ENCODE results near the gene MEIOC.
"Not testable (repeated sequence)": the region's sequence is repeated elsewhere in the genome, so short reads cannot be mapped to it uniquely, and the experiment has no call there.

Gene MEIOC

GRCh38 chr17:44655983-44656710, at the start of gene MEIOC:
TSS of gene MEIOC (plus strand) at chr17:44656468. CDS start at chr17:44656614, 146 bp downstream.
- DNase-seq, result peak; percentile 53

DNA sequence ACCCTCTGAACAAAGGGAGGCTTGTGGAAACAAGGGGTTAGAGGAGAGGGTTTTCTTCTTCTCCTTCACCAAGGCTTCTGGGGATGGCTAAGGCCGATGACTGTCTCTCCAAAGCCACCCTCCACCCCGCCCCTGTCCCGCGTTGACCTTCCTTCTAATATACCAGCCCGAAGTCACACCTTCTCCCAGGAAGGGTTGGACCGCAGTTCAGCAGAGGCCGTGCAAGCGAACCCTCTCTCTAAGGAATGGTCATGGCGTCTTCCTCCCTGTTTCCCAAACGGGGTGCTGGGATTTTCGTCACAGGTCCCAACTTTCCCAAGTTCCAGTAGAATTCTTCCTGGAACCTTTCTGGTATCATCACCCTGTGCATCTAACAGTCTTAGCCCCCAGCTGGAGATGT, 49.6 kb upstream of the MEIOC start:
- DNase-seq, result no peak

- DNase-seq, result no peak
Measured at GRCh38 chr17:44607836-44608690, 48.2 kb upstream of the MEIOC start.

DNA sequence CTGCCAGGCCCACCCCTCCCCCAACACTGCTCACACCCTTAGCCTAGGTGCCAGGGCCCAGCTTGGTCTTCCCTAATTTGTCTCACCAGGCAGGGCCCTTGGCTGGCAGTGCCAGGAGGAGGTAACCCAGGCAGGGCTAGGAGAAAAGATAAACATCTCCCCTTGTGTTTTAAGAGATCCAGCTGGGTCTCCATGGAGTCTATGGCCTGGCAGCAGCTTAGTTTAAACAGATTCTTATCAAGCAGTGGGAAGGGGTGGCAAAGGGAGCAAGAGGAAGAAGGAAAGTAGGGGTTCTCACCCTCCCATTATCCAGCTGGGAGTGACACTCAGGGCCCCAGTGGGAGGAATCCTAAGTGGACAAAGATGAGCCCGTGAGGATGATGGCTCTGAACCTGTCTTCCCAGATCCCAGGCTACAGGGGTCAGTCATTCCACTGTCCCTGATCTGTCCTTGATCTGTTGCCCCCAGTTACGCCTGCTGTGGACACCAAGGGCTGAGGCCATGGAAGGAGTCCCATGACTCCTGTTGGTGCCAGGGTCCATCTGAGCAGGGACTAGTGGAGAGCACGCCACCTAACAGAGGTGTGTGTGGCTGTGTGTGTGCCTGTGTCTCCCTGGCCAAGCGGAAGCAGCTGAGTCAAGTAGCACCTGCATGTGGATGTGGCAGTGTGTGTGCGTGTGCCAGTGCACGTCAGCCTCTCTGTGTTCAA, 47.4 kb upstream of the MEIOC start:
- no peak for DNase-seq

DNA sequence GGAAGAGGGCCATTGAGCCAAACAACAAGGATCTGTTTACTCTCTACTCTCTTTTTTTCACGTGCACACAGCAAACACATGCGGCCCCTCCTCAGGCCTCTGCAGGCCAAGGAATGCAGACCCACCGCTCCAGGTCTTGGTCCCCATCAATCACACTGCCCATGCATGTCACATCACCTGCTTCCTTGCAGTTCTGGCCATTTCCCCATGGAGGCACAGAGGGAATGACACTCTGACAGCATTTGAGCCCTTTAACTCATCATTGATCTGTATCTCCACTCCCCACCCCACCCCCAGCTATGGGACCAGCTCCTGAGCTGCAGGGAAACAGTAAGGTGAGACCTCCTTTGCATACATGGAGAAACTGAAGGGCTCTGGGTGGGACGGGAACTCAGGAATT, 45.9 kb upstream of the MEIOC start:
- no peak for DNase-seq

DNA sequence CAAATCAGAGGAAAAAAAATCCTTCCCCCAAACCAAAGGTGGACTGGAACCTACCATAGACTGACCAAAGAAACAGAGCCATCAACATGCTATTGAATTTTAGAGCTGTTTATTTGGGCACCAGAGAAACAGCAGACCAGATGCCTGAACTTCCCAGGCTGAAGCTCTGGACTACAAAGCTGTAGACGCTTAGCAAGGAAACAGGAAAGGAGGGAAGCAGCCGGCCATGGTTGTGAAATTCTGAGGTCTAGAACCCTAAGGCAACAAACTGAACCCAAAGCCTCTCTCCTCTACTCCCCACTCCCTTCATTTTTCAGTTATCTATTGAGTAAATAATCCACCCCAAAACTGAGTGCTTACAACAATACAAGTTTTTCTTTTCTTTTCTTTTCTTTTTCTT, 45.4 kb upstream of the MEIOC start:
- DNase-seq, result no peak

DNA sequence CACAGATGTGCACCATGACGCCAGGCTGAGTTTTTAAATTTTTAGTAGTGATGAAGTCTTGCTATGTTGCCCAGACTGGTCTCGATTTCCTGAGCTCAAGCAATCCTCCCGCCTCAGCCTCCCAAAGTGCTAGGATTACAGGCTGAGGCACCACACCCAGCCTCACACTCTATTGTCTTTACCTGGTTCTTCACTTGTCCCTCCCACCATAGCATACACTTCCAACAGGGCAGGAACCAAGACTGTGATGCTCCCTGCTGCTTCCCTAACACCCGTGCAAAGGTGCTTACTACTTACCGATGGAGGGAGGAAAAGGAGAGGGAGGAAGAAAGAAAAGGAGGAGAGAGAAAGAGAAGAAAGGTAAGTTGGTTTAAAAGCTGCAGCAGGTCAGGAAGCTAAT, 41.4 kb upstream of the MEIOC start:
- no peak for DNase-seq

DNA sequence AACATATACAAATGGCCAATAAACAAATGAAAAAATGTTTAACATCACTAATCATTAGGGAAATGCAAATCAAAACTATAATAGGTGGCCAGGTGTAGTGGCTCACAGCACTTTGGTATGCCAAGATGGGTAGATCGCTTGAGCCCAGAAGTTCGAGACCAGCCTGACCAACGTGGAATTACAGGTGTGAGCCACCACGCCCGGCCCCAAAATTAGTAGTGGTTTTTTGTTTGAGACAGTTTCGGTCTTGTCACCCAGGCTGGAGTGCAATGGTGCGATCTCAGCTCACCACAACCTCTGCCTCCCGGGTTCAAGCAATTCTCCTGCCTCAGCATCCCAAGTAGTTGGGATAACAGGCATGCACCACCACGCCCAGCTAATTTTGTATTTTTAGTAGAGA, 37.6 kb upstream of the MEIOC start:
- not testable (repeated sequence) for DNase-seq

DNA sequence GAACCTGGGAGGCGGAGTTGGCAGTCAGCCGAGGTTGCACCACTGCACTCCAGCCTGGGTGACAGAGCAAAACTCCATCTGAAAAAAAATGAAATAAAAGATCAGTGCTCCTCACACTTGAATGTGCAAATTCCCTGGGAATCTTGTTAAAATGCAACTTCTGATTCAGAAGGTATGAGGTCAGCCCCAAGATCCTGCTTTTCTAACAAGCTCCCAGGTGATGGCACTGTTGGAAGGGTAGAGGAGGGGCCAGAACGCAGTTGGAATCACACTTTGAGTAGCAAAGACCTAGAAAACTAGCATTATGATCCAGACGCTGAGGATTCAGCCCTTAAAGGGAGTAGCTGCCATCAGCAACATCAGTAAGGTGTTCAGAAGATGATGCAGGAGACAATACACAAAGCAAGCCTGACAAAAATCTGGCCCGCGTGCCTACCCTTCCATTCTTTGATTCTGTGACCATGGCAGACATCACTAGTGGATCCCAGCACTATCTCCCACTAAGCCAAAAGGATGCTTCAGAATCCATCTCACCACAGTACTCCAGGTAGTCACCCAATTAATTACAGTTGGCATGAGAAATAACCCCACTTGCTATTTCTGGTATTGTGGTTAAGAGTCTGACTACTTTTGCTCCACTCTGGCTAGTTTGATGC, 33.1 kb upstream of the MEIOC start:
- DNase-seq, result no peak

- no peak for DNase-seq
Measured at GRCh38 chr17:44627513-44628242, 28.6 kb upstream of the MEIOC start.

DNA sequence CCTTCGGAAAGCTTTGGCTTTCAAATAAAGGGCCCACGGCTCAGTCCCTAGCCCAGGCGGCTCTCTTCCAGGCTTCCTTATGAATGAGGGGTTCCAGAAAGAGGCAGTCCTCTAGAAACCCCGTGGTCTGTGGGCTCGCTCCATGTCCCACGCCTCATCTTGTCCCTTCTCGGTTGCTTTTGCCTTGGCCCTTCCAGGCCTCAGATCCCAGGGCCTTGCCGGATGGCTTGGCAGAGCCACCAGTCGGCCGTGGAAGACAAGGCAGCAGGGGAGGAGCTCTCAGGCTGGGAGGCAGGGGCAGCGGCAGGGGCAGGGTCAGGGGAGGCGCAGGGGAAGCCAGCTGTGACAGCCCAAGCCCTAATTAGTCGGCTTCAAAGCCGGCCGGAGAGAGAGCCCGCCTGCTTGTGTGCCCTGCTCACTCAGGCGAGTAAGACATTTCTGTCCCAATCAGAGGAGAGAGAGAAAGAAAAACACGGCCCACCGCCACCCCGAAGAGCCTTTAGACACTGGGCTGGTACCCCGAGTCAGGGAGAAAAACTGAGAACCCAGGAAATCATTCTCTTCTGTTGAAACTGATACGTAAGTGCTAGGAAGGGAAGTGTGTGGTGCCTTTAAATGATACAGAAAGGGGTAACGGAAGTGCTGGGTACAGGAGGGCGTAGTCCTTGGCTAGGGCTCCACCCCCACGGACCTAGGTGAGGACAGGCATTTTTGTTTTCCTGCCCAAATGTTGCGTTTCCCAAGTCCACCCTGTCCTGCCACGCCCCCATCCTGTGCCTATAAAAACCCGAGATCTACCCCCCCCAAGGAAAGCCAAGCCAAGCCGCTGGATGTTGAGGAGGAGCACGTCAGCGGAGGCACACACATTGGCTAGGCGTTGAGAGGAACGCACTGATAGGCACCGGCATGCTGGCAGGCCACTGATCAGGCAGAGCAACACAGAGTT, 27.8 kb upstream of the MEIOC start:
- DNase-seq, result peak; percentile 91

DNA sequence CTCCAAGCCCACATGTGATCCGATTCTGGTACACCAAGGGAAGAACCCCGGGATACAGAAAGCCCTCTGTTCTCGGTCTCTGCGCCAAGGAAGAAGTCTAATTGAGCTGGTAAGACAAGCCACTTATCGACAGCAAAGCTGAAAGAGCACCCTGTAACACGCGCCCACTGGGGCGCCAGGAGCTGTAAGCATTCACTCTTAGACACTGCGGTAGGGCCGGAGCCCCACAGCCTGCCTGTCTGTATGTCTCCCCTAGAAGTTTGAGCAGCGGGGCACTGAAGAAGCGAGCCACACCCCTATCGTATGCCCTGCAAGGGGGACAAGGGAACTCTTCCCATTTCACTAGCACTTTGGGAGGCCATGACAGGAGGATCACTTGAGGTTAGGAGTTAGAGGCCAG, 27.0 kb upstream of the MEIOC start:
- no peak for DNase-seq

- DNase-seq, result no peak
Measured at GRCh38 chr17:44630703-44631102, 25.6 kb upstream of the MEIOC start.

- no peak for DNase-seq
Measured at GRCh38 chr17:44633998-44634397, 22.3 kb upstream of the MEIOC start.

DNA sequence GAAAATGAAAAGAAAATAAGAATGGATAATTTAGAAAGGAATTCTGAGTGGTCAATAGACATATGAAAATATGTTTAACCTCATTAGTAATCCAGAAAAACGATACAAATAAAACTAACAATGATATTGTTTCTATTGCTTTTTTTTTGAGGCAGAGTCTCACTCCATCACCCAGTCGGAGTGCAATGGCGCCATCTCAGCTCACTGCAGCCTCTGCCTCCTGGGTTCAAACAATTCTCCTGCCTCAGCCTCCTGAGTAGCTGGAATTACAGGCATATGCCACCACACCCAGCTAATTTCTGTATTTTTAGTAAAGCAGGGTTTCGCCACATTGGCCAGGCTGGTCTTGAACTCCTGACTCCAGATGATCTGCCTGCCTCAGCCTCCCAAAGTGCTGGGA, 21.9 kb upstream of the MEIOC start:
- not testable (repeated sequence) for DNase-seq

- peak; percentile 44 for DNase-seq
Measured at GRCh38 chr17:44636562-44636961, 19.7 kb upstream of the MEIOC start.

GRCh38 chr17:44637066-44637465, 19.2 kb upstream of the MEIOC start:
- DNase-seq, result no peak

DNA sequence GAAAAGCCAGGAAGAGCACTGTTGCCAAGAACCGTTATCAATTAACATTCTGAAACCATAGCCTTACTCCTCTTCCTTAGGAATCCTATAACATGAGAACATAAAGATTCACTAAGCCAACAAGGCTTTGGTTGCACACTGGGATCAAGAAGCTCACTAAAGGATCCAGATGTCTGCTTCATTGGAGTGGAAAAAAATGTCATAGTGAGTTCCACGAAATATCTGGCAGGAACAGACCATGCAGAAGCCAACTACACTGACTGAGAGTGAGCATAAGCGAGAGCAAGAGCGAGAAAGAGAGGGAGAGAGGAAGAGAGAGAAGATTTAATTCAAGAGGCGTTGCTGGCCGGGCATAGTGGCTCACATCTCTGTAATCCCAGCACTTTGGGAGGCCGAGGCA, 13.4 kb upstream of the MEIOC start:
- no peak for DNase-seq

- no peak for DNase-seq
Measured at GRCh38 chr17:44645341-44645740, 10.9 kb upstream of the MEIOC start.

- DNase-seq, result no peak
Measured at GRCh38 chr17:44646280-44646679, 10.0 kb upstream of the MEIOC start.

DNA sequence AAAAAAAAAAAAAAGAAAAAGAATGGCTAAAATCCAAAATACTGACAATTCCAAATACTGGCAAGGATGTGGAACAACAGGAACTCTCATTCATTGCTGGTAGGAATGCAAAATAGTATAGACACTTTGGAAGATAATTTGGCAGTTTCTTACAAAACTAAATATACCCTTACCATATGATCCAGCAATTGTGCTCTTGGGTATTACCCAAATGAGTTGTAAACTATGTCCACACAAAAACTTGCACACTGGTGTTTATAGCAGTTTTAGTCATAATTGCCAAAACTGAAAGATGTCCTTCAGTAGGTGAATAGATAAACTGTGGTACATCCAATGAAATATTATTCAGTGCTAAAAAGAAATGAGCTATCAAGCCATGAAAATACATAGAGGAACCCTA, 8.5 kb upstream of the MEIOC start:
- no peak for DNase-seq

Measured in NCI-H2227 treated with DMSO at 0.1 percent for 48 hours (cell line).